NCI-H2171 (cell line): Measurements from ENCODE around the gene TFF2.

Source experiments
- DNase-seq: peaks from one replicate; lab custom pipeline; 2025; lab: John Stamatoyannopoulos, UW

The TFF2 gene, protein sequence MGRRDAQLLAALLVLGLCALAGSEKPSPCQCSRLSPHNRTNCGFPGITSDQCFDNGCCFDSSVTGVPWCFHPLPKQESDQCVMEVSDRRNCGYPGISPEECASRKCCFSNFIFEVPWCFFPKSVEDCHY

DNA sequence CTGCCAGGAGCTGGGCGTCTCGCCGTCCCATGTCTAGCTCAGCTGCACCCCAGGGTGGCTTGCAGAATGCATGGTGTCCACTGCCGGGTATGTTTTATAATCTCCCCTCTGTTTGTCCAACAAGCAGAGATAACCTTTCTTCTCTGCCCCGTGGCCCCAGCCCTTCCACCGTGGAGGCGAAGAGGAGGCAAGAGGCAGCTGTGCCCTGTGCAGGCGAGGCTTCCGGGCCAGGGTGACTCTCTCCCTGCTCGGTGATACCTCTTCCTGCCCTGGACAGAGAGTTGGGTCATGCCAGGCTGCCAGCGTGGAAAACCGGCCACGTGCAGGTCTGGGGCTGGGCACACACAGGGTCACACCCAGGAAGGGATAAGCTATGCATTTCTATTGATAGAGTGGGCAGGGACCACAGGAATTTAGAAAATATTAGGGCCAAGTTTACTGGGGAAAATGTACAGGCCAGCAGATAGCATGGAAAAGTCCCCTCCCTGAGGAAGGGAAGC, at the start of gene TFF2:
Gene TFF2 (minus strand): TSS at position 68 of the 500 bp plus-strand sequence. CDS start 37 bp downstream, at position 31.
- no peak for DNase-seq

DNA sequence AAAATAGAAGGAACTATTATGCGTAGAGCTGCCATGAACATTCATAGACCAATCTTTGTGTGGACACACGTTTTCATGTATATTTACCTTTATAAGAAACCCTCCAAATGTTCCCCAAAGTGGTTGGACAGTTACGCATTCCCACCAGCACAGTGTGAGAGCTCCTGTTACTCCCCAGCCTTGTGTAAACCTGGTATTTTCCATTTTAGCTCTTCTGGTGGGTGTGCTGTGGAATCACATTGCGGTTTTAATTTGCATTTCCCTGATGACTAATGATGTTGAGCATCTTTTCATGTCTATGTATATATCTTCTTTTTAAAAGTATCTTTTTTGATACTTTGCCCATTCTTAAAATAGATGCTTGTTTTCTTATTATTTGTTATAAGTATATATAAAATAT, 49.7 kb upstream of the TFF2 start:
- DNase-seq: no peak

DNA sequence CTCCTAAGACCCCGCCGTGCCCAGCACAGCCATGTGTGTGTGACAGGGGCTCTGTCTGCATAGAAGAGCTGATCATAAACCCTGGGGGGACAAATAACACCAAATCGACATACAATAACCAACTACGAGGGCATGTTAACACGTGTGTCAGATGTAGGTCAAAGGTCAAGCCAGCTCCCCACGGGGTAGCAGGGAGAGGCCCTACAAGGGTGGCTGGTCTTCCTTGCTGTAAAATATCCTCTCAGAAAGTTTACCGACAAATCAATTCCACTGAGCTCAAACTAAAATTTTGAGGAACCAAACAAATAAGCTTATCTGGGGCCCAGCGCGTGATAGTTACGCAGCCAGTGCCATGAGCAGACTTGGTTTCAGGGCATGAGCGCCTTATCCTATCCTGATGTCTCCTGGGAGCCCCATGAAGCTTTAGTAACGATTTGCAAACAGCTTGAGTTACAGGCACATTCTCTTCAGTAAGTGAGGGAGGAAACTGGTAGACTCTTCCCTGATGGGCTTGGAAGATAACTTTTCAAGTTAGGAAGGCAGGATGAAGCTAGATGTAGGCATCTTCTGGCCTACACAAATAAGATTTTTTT, 47.7 kb upstream of the TFF2 start:
- peak; percentile 83 for DNase-seq

DNA sequence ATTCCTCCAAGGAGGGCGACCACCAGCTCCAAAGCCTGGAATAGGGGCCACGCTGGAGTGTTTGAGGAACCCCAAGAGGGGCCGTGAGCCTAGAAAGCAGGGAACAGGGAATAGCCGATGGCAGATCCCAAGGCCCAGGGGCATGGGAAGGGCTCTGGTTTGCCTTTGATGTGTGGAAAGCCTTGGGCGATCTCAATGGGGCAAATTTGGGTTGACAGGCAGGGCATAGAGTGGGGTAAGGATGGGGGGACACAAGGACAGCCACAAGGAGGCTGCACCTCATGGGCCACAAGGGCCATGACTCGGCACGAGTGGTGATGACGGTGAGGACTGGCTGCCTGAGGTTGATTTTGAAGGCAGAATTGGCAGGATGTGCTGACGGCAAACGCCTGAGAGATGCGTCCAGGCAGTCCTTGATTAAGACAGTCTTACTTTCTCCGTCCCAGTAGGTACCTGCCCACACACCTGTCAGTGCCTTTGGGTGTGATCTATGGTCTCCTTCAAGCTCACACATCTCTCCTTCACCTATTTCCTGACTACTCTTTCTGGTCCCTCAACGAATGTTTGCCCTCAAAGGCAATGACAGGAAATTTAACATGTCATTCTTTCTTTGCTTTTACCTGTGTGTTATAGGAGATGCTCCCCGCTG, 47.1 kb upstream of the TFF2 start:
- no peak for DNase-seq

DNA sequence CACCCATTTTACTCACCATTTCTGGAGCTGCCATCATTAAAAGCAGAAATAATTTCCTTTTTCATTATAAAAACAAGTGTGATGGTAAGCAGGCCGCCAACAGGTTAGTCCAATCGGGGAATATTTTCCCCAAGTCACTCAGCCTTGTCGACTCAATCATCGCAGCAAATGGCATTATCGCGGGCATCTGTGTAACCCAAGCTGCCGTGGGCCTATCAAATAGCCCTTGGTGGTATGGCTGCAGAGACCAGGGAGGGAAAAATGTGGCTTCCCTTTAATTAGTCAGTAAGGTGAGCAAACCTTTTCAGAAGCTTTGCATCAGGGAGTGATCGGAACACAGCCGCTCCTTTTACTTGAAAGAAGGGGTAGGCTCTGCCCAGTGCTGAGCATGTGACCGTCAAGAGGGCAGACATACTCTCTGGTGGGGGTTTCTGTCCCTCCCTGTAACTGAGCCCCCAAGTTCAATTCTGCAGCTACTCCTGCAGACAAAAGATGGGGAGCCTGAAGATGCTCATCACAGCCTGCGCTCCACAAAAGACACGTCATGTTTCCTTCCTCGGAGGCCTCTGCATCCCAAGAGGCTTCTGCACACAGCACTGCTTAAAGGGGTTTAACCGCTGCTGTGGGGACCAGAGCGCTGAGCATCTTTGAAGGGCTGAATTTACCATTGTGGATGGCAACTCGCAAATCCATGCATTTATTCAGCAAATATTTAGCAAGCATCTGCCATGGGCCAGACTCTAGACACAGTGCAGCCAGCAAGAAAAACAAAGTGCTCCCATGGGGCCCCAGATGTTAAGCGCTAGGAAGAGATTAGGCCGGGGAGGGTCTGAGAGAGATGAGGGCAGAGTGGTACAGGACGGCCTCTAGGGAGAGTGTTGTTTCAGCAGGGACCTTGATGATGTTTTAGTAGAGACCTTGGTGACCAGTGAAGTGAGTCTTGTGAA, 46.3 kb upstream of the TFF2 start:
- DNase-seq: peak; percentile 65

DNA sequence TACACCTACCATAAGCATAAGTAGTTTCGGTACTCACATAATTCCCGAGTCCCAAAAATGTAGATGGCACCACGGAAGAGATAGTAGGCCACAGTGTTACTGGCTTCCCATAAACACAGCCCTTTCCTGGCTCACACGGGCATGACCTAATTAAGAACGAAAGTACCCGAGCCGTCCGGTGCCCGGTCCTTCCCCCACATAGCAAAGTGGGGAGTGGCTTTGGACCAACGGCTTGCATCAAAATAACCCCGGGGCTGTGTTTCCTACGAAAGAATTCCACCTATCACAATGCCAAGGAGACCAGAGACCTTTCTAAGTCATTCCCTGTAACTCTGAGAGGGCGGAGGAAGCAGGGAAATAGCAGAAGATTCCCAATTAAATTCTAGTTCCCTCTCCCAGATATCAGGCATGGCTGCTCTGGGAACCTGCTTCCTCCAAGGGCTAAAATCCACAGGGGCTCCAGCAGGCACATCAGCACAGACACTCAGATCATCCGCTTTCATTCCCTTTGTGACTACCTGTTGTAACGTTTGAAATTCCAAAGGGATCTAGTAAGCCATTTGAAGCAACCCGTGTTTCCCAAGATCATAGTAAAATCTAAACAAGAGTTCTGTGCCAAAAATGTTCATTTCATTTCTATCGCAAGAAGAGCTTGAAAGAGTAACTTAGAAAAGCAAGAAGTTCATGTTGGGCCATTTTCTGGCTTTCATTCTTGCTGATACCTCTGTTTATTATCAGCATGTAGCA, 45.3 kb upstream of the TFF2 start, which contains the start of gene TMPRSS3:
Gene TMPRSS3 (minus strand): TSS at position 148 of the 747 bp plus-strand sequence. CDS start 635 bp downstream, outside the sequence.
- DNase-seq: no peak

DNA sequence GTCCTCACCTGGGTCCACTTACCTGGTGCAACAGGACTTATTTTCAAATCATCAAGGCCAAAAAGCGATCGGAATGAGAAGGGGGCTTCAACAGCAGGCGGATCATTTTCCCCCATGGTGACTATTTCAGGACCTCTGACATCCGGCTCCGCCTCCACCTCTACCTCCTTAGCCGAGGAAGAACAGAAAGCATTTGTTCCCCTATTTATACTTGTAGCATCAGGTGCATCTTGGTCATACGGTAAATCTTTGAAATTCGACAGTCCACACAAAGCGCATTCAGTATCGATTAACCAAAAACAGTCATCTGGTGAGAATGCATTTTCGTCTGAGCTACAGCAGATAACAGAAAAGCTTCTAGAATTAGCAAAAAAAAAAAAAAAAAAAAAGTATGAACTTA, 44.5 kb upstream of the TFF2 start:
- no peak for DNase-seq

DNA sequence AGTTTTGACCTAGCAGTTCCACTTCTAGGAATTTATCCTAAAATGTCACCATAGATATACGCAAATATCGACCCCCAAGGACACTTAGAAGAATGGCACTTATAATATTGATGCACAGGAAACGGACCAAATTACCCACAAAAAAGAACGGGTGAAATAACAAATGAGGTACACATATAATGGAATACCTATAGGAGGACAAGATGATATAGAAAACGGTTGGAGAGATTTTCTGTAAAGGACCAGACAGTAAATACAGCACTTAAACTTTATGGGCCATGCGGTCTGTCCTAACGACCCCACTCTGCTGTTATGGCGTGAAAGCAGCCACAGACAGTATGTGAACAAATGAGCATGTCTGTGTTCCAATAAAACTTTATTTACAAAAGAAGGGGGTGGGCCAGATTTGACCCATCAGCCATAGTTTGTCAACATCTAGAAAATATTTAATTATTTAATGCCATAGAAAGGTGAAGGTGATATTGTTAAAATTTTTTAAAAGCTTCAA, 42.7 kb upstream of the TFF2 start:
- no peak for DNase-seq

DNA sequence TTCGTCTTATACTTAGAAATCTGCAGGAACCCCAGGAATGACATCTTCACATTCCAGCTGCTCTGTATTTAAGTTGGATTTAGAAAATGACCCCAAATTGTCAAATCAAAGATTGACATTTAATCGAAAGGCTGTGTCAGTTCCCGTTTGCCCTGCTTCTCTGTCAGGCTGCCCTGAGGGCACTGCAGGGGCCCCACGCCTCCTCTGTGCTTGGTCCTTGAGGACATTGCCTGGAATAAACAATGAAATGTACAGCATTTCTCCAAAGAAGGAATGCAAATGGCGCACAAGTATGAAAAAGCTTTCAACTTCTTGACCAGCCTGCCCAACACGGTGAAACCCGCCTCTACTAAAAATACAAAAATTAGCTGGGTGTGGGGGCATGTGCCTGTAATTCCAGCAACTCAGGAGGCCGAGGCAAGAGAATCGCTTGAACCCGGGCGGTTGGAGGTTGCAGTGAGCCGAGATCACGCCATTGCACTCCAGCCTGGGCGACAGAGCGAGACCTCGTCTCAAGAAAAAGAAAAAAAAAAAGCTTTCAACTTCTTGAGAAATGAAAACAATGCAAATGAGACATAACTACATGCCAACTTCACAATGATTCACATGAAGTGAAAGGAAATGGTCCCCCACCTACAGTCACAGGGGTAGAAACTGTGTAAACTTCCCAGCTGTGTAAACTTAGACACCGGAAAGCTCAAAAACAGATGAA, 42.1 kb upstream of the TFF2 start:
- DNase-seq: no peak

DNA sequence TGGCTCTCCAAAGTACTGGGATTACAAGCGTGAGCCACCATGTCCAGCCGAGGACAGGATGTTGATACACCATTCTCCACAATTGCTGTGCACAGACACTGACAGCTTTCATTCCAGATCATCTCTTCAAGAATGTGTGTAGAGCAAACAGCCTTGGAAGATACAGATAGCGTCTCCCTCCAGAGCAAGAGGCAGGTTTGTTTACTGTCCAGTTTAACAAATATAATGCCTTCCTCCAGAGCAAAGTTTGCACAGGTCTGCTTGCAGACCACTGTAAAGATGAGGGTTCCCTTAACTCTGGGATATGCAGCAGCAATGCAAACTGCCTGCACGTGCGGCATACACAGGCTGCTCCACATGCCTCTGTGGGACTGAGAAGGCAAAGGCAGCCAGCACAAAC, 40.5 kb upstream of the TFF2 start:
- no peak for DNase-seq

DNA sequence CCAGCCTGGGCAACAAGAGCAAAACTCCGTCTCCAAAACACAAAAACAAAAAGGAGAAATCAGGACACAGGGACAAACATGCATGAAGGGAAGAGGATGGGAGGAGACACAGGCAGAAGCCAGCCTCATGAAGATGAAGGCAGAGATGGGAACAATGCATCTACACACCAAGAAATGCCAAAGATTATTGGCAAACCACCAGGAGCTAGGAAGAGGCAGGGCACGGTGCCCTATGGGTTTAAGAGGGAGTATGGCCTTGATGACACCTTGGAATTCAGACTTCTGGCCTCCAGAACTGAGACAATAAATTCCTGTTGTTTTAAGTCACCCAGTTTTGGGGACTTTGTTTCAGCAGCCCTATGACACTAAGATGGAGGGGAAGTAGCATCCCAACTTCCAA, 39.9 kb upstream of the TFF2 start:
- DNase-seq: no peak

DNA sequence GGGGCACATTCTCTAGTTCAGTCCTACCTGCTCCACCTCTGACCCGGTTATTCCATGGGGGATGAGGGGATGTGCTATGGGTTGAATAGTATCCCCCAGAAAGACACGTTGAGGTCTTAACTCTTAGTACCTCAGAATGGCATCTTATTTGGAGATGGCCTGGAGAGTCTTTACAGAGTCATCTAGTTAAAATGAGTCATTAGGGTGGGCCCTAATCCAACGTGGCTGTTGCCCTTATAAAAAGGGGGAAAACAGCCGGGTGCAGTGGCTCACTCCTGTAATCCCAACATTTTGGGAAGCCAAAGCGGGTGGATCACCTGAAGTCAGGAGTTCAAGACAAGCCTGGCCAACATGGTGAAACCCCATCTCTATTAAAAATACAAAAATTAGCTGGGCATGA, 39.4 kb upstream of the TFF2 start:
- no peak for DNase-seq

DNA sequence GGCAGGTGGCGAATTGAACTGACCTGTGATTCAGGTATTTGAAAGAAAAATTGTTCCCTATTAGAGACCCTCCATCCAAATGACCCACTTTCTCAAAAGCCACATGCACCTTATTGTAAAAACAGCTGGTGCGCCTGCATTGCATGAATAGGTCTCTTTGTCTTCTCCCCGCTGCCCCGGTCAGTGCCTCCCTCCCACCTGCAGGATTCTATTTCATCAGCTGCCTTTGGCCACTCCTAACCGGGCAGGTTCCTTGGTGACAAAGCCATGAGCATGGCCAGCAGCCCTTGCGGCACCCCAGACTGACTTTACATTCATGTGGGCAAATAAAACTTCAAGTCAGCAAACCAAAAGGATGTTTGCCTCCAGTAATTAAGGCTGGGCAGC, 38.6 kb upstream of the TFF2 start:
- no peak for DNase-seq

DNA sequence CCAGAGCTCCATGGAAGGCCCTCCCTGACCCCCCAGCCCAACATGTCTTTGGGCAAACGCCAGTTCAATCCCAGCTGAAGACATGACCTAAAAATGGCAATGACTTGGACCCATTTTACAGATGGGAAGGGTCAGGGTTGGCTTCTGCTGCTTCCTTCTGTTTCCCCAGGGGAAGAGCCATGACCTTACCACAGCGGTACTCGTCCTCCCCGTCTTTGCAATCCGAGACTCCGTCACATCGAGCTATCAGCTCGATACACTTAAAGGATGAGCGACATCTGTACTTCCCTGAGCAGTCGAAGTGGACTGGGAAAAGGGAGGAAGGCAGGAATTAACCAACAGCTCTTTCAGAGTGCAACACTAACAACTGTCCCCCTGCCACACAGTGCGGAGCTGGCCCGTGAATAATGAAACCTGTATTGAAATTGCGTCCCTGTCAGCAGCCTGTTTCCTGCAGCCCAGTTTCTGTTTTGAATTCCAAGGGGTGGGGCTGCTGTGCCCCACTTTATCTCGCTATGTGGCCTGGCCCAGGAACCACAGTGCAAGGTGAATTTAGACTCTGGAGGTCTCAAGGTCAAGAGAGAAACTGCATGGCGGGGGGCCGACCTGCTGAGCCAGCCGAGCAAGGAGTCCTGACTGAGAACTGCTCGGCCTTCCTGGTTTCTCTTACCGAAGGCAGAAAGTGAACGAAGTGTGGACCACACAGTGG, 38.1 kb upstream of the TFF2 start:
- DNase-seq: no peak

DNA sequence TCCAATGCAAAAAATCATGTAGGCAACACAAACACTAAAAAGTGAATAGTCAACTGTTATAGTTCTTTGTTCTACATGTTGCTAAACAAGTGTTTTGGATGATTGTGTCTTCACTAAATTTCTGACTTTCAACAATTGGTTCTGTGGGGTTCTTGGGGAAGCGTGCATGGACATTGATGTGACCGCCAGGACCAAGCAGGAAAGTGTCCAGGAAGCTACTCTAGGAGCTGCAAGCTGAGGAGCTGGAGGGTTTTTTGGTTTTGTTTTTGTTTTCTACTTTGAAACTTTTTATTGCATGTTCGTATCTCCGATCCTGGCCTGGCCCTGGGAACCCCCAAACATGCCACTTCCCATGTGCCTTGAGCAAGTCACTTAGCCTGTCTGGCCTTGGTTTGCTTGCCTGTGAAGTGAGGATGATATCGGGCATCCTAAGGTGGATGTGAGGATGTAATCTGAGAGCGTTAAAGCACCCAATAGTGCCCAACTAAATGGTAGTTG, 37.1 kb upstream of the TFF2 start:
- no peak for DNase-seq

DNA sequence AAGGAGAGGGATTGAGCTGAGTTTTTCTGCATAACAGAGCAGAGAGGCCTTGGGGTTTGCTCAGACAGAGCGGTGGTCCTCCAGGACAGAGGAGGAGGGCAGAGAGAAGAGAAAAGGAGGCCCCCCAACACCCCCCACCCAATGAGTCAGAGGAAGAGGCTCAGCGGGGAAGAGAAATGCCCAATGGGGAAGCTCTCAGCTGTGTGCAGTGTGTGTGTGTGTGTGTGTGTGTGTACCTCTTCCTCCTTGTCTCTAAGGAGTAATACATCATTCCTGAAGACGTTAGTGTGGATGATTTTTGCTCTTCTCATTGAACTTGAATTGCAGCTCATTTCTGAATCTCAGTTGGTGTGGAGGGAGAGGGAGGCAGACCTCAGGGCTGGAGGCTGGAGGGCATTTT, 36.4 kb upstream of the TFF2 start:
- no peak for DNase-seq

DNA sequence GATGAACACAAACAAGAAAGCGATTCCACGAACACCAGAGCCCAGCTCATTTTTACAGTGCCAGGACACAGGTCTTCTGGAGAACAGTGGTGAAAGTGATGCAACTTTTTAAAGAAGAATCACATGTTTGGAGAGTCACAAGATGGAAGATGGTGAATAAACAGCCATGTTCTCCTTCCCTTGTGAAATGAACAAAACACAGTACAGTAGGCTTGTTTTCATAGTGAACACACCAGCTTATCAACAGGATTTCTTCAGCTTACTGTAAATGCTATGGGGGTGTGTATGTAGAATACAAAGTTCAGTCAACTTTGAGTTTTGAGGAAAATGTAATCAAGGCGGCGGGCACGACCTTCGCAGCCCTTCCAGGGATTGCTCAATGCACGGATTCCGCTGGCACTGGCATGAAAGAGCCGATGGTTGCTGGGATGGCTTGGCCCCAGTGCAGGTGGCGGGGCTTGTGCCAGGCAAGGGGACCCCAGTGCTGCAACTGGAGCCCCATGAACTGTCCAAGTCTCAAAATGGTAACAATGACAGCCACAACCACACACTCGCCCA, 35.3 kb upstream of the TFF2 start:
- no peak for DNase-seq

DNA sequence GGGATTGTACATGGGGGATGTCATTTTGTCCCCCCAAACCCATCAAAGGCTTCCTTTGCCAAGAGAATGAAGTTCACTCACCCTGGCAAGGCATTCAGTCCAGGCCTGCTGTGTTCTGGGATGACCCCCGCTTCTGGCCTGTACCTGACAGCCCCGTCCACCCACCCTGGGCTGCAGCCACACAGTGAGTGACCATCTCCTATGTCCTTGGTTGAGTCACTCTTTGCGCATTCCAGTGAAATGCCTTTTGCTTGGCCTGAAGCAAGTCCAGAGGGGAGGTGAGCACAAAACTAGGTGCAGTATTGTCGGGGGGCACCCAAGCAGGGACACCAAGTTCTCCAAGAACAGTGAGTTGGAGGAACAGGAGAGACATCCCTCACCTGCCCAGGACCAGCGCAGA, 34.8 kb upstream of the TFF2 start:
- DNase-seq: no peak

DNA sequence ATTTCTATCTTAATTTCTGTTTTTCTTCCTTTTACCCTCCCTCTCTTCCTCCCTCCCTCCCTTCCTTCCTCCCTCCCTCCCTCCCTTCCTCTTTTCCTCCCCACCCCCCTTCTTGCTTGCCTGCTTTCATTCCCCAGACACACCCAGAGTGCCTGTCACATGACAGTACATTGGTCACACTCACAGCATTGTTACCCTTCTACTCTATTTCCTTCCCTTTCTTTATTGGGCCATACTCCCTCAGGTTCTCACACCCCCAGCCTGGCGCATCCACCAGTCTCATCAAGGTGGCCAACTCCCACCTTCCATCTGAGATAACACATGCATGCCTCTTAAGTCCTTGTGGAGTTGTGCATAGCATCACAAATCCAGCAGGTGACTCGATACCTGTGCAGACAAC, 34.2 kb upstream of the TFF2 start:
- no peak for DNase-seq
